DND-41 (cell line): Measurements from ENCODE around the gene LHFPL2.

Experiments used
- ATAC-seq: fragments of 200-7000 bp; cut with Tn5 transposase; 3 replicates; pipeline ENCODE4 v1.9.1; 2021; ENCODE audit warnings: low read depth; ENCODE audit not compliant: insufficient read depth
- DNase-seq: peaks from one replicate; pipeline ENCODE4 v3.0.0-alpha.2; 2020
- H2AFZ ChIP-seq: 2 replicates; pipeline ENCODE4 v1.6.0; 2012; ENCODE audit warnings: low read depth, low read length
- H3K27ac ChIP-seq: 2 replicates; pipeline ENCODE4 v1.5.1; 2012; ENCODE audit warnings: low read length, inconsistent platforms
- H3K27me3 ChIP-seq: fragments of 200-600 bp; sonication (generic); 2 replicates; pipeline ENCODE4 v1.6.0; 2012; ENCODE audit warnings: low read length, mild to moderate bottlenecking, inconsistent platforms; ENCODE audit not compliant: insufficient read depth, poor library complexity
- H3K36me3 ChIP-seq: 2 replicates; pipeline ENCODE4 v1.5.1; 2012; ENCODE audit warnings: low read length, inconsistent platforms; ENCODE audit not compliant: insufficient read depth
- H3K4me1 ChIP-seq: 2 replicates; pipeline ENCODE4 v1.5.1; 2012; ENCODE audit warnings: mild to moderate bottlenecking, low read length; ENCODE audit not compliant: insufficient read depth
- H3K4me2 ChIP-seq: 2 replicates; pipeline ENCODE4 v1.6.0; 2012; ENCODE audit warnings: mild to moderate bottlenecking, moderate library complexity, low read length, inconsistent platforms; ENCODE audit not compliant: insufficient read depth
- H3K4me3 ChIP-seq, 2 experiments: fragments of 200-600 bp in 1 of 2; shearing (Covaris generic) in 1 of 2; 2 replicates each; pipeline ENCODE4 v1.5.1; 2012 to 2016; ENCODE audit warnings: inconsistent platforms in 2 of 2, low read length in 2 of 2, mild to moderate bottlenecking in 2 of 2, low read depth in 1 of 2, moderate library complexity in 1 of 2
- H3K79me2 ChIP-seq: 2 replicates; pipeline ENCODE4 v1.6.0; 2012; ENCODE audit warnings: low read length, inconsistent platforms; ENCODE audit not compliant: insufficient read depth
- H3K9ac ChIP-seq: 2 replicates; pipeline ENCODE4 v1.6.0; 2012; ENCODE audit warnings: low read depth, mild to moderate bottlenecking, inconsistent platforms, low read length, moderate library complexity
- H3K9me3 ChIP-seq: 2 replicates; pipeline ENCODE4 v1.5.1; 2012; ENCODE audit warnings: low read length, moderate library complexity, mild to moderate bottlenecking, inconsistent platforms; ENCODE audit not compliant: insufficient read depth, severe bottlenecking
- H4K20me1 ChIP-seq: 2 replicates; pipeline ENCODE4 v1.6.0; 2012; ENCODE audit warnings: low read length; ENCODE audit not compliant: insufficient read depth
- CTCF ChIP-seq: IDR thresholded peaks from 2 replicates; pipeline ENCODE4 v1.5.1; 2012; ENCODE audit warnings: borderline replicate concordance, low read length, moderate library complexity, mild to moderate bottlenecking; ENCODE audit not compliant: poor library complexity, severe bottlenecking; ENCODE audit errors: extremely low read depth
- EZH2 ChIP-seq: IDR thresholded peaks from 3 replicates; pipeline ENCODE4 v1.6.1; 2012; ENCODE audit warnings: borderline replicate concordance, low read depth, mild to moderate bottlenecking, moderate library complexity, low read length, inconsistent platforms; ENCODE audit not compliant: severe bottlenecking

LHFPL2 gene

DNA sequence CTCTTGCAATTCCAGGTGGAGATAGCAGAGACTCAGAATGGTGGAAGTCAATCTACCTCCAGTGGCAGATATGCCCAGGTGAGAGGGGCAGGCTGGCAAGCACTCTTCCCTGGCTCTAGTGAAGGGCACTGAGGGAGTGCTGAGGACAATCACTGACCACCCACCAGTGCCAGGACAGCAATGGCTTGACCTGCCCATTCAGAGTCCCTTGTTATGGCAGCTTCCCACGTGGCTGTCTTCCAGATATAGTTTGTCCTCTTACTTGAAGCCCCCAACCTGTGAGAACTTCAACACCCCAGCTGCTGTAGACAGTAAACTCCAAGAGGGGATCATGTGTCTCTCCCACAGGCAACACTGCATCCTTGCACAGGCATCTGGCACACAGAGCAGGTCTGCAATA, 104.7 kb downstream of the LHFPL2 start:
- no peak for ATAC-seq
- H3K9me3 ChIP-seq: no peaks in the 10 kb centered on the region
- no peak overlapping the region for H2AFZ ChIP-seq
- H3K4me3 ChIP-seq: no peak overlapping the region
- no peaks in the 10 kb centered on the region for H3K4me1 ChIP-seq
- no peaks in the 10 kb centered on the region for H3K79me2 ChIP-seq
- H4K20me1 ChIP-seq: no peaks in the 10 kb centered on the region
- H3K27me3 ChIP-seq: no peaks in the 10 kb centered on the region
- no peaks in the 10 kb centered on the region for H3K36me3 ChIP-seq
- TF ChIP-seq CTCF (no peak), EZH2 (no peak)
- no peak overlapping the region for H3K27ac ChIP-seq
- no peak overlapping the region for H3K9ac ChIP-seq
- no peak overlapping the region for H3K4me2 ChIP-seq
- DNase-seq: no peak

DNA sequence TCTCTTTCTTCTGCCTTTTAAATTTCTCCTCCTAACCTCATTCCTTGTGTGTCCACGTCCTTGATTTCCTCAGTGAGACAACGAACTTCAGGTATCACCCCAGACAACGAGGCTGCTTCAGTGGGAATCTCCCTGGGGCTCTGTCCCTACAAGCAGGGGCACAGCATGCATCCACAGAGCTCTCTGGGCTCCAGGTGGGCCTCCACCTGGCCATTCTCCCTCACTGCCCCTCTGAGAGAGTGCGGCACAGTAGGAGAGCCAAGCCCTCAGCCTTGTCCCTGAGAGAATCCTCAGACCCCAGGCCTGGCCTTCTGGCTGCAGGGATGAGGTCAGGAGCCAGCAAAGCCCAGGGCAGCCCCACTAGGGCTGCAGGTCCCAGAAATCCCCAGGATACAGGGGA, 105.3 kb downstream of the LHFPL2 start:
- Histone ChIP-seq H3K79me2 (no peaks in the 10 kb centered on the region), H4K20me1 (no peaks in the 10 kb centered on the region), H3K9ac (no peak overlapping the region), H3K36me3 (no peaks in the 10 kb centered on the region), H3K4me2 (no peak overlapping the region), H2AFZ (no peak overlapping the region), H3K27me3 (no peaks in the 10 kb centered on the region), H3K4me3 (no peak overlapping the region), H3K4me1 (no peaks in the 10 kb centered on the region), H3K27ac (no peak overlapping the region), H3K9me3 (no peaks in the 10 kb centered on the region)
- DNase-seq (no peak), ATAC-seq (no peak)
- TF ChIP-seq EZH2 (no peak), CTCF (no peak)

DNA sequence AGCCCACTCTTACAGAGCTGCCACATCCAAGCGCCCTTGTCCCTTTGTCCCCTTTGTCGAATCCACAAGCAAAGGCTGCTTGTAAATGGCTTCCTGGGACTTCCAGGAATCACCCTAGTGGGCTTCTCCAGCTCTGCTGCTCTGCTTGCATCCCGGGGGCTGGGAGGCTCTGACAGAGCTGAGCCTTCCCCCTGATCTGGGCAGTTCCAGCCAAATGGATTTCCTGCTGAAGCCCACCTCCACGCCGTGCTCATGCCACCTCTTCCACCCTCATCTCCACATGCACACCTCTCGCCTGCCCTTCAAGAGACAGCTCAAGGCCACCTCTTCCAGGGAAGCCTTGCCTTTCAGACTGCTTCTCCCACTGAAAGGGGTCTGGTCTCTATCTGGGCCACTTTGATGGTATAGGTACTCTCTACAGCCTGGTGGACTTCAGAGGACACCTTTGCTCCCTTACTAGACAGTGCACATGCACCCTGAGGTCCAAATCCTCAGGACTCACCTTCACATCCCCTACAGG, 106.2 kb downstream of the LHFPL2 start:
- ATAC-seq: no peak
- H2AFZ ChIP-seq: no peak overlapping the region
- no peaks in the 10 kb centered on the region for H3K27me3 ChIP-seq
- H3K79me2 ChIP-seq: no peaks in the 10 kb centered on the region
- H3K4me1 ChIP-seq: no peaks in the 10 kb centered on the region
- no peak overlapping the region for H3K4me3 ChIP-seq
- no peak overlapping the region for H3K9ac ChIP-seq
- TF ChIP-seq CTCF: no peak
- TF ChIP-seq EZH2: no peak
- H4K20me1 ChIP-seq: no peaks in the 10 kb centered on the region
- no peak overlapping the region for H3K27ac ChIP-seq
- no peak for DNase-seq
- H3K36me3 ChIP-seq: no peaks in the 10 kb centered on the region
- no peaks in the 10 kb centered on the region for H3K9me3 ChIP-seq
- no peak overlapping the region for H3K4me2 ChIP-seq

GRCh38 chr5:78541086-78541654, 107.4 kb downstream of the LHFPL2 start:
- Histone ChIP-seq H3K4me2 (no peak overlapping the region), H3K79me2 (no peaks in the 10 kb centered on the region), H3K4me3 (no peak overlapping the region), H3K36me3 (no peaks in the 10 kb centered on the region), H3K4me1 (no peaks in the 10 kb centered on the region), H4K20me1 (no peaks in the 10 kb centered on the region), H2AFZ (no peak overlapping the region), H3K27me3 (no peaks in the 10 kb centered on the region), H3K9ac (no peak overlapping the region), H3K9me3 (no peaks in the 10 kb centered on the region), H3K27ac (no peak overlapping the region)
- TF ChIP-seq CTCF: no peak
- TF ChIP-seq EZH2: no peak
- ATAC-seq: no peak
- DNase-seq: no peak
